H9 (cell line): ENCODE results near the gene PYHIN1. TPM values are rescaled to one million over a fixed set of nuclear protein-coding genes. Genes with fewer than 3 reads are reported as not detected.
A peak's percentile ranks its signal among the peaks of the same experiment; 100 is the strongest.

ENCODE experiments used
- DNase-seq: peaks from one replicate; pipeline ENCODE4 v3.0.0-alpha.2; 2017
- H2AFZ ChIP-seq: one replicate; pipeline ENCODE4 v1.6.1; 2013; ENCODE audit warnings: mild to moderate bottlenecking, low read length, control low read depth, moderate library complexity
- H2AK5ac ChIP-seq: 2 replicates; pipeline ENCODE4 v1.6.1; 2013; ENCODE audit warnings: low read length, control low read depth, mixed read lengths; ENCODE audit not compliant: insufficient read length
- H2BK120ac ChIP-seq: one replicate; pipeline ENCODE4 v1.6.1; 2013; ENCODE audit warnings: low read depth, mild to moderate bottlenecking, low read length, control low read depth, inconsistent platforms; ENCODE audit not compliant: poor library complexity, severe bottlenecking
- H2BK12ac ChIP-seq: 2 replicates; pipeline ENCODE4 v1.6.1; 2013; ENCODE audit warnings: low read length, control low read depth, mixed read lengths, low read depth; ENCODE audit not compliant: insufficient read length
- H2BK15ac ChIP-seq: 2 replicates; pipeline ENCODE4 v1.6.1; 2013; ENCODE audit warnings: low read depth, low read length, control low read depth
- H2BK20ac ChIP-seq: one replicate; pipeline ENCODE4 v1.6.1; 2013; ENCODE audit warnings: low read depth, mild to moderate bottlenecking, low read length, control low read depth, inconsistent platforms; ENCODE audit not compliant: poor library complexity, severe bottlenecking
- H2BK5ac ChIP-seq: 2 replicates; pipeline ENCODE4 v1.6.1; 2013; ENCODE audit warnings: low read length, control low read depth, mixed read lengths; ENCODE audit not compliant: insufficient read length
- H3K14ac ChIP-seq: 2 replicates; pipeline ENCODE4 v1.6.1; 2013; ENCODE audit warnings: low read length, control low read depth; ENCODE audit not compliant: insufficient read depth
- H3K18ac ChIP-seq: 2 replicates; pipeline ENCODE4 v1.6.1; 2013; ENCODE audit warnings: low read depth, mild to moderate bottlenecking, mixed read lengths, low read length, control low read depth; ENCODE audit not compliant: insufficient read length
- H3K23ac ChIP-seq: 2 replicates; pipeline ENCODE4 v1.6.1; 2013; ENCODE audit warnings: low read length, control low read depth, mixed read lengths, low read depth; ENCODE audit not compliant: insufficient read length
- H3K23me2 ChIP-seq: 2 replicates; pipeline ENCODE4 v1.6.1; 2013; ENCODE audit warnings: low read depth, mild to moderate bottlenecking, mixed read lengths, low read length, control low read depth; ENCODE audit not compliant: insufficient read length, poor library complexity, severe bottlenecking
- H3K27ac ChIP-seq: 2 replicates; pipeline ENCODE4 v1.5.1; 2013; ENCODE audit warnings: low read length, control low read depth, mixed read lengths, low read depth; ENCODE audit not compliant: insufficient read length
- H3K27me3 ChIP-seq: 2 replicates; pipeline ENCODE4 v1.6.1; 2013; ENCODE audit warnings: low read length, control low read depth, inconsistent platforms; ENCODE audit not compliant: insufficient read depth
- H3K4ac ChIP-seq: 2 replicates; pipeline ENCODE4 v1.6.1; 2013; ENCODE audit warnings: low read depth, mild to moderate bottlenecking, control low read depth, inconsistent platforms, low read length, moderate library complexity
- H3K4me1 ChIP-seq: 2 replicates; pipeline ENCODE4 v1.6.1; 2013; ENCODE audit warnings: low read length, control low read depth, inconsistent platforms; ENCODE audit not compliant: insufficient read depth
- H3K4me2 ChIP-seq: 2 replicates; pipeline ENCODE4 v1.6.1; 2013; ENCODE audit warnings: low read length, control low read depth, mixed read lengths; ENCODE audit not compliant: insufficient read length, insufficient read depth
- H3K56ac ChIP-seq: 2 replicates; pipeline ENCODE4 v1.6.1; 2013; ENCODE audit warnings: low read depth, mild to moderate bottlenecking, mixed read lengths, low read length, control low read depth; ENCODE audit not compliant: insufficient read length
- H3K79me1 ChIP-seq: 2 replicates; pipeline ENCODE4 v1.6.1; 2013; ENCODE audit warnings: low read depth, mild to moderate bottlenecking, moderate library complexity, low read length, control low read depth, inconsistent platforms; ENCODE audit not compliant: insufficient read depth, poor library complexity, severe bottlenecking
- H3K79me2 ChIP-seq: 2 replicates; pipeline ENCODE4 v1.6.1; 2013; ENCODE audit warnings: low read length, control low read depth, inconsistent platforms; ENCODE audit not compliant: insufficient read depth
- H3K9ac ChIP-seq: 2 replicates; pipeline ENCODE4 v1.6.1; 2013; ENCODE audit warnings: low read length, control low read depth, mixed read lengths; ENCODE audit not compliant: insufficient read length; ENCODE audit errors: extremely low read depth
- H3K9me3 ChIP-seq: one replicate; pipeline ENCODE4 v1.6.1; 2013; ENCODE audit warnings: low read depth, low read length, inconsistent platforms; ENCODE audit not compliant: control insufficient read depth
- H3T11ph ChIP-seq: one replicate; pipeline ENCODE4 v1.6.1; 2013; ENCODE audit warnings: mild to moderate bottlenecking, low read length, control low read depth, inconsistent platforms
- H4K20me1 ChIP-seq: one replicate; pipeline ENCODE4 v1.6.1; 2013; ENCODE audit not compliant: control insufficient read depth, insufficient read length, insufficient read depth
- H4K5ac ChIP-seq: 2 replicates; pipeline ENCODE4 v1.6.1; 2013; ENCODE audit warnings: low read depth, mild to moderate bottlenecking, mixed read lengths, low read length, control low read depth; ENCODE audit not compliant: insufficient read length
- H4K8ac ChIP-seq: replicated peaks from 2 replicates; pipeline ENCODE4 v1.6.1; 2013; ENCODE audit warnings: low read length, control low read depth, mixed read lengths, low read depth; ENCODE audit not compliant: insufficient read length
- H4K91ac ChIP-seq: 2 replicates; pipeline ENCODE4 v1.6.1; 2013; ENCODE audit warnings: low read depth, mild to moderate bottlenecking, moderate library complexity, mixed read lengths, low read length, control low read depth; ENCODE audit not compliant: insufficient read length
- H3K27ac Mint-ChIP-seq, 3 experiments: 2 replicates in 2 of 3; 3 replicates in 1 of 3; pipeline ENCODE4 v1.8.0; 2020 to 2021; ENCODE audit warnings: mixed read lengths in 3 of 3, mild to moderate bottlenecking in 1 of 3, moderate library complexity in 1 of 3
- H3K27me3 Mint-ChIP-seq: 2 replicates; pipeline ENCODE4 v1.8.0; 2021; ENCODE audit warnings: low read depth, mild to moderate bottlenecking, moderate library complexity, mixed read lengths
- H3K36me3 Mint-ChIP-seq, 3 experiments: 2 replicates in 2 of 3; 3 replicates in 1 of 3; pipeline ENCODE4 v1.8.0; 2020 to 2021; ENCODE audit warnings: low read depth in 3 of 3, mixed read lengths in 3 of 3; ENCODE audit not compliant: insufficient read depth in 1 of 3
- H3K4me1 Mint-ChIP-seq, 2 experiments: 2 replicates each; pipeline ENCODE4 v1.8.0; 2020; ENCODE audit warnings: mixed read lengths in 2 of 2
- H3K4me3 Mint-ChIP-seq, 2 experiments: 2 replicates in 1 of 2; 3 replicates in 1 of 2; pipeline ENCODE4 v1.8.0; 2020 to 2021; ENCODE audit warnings: mild to moderate bottlenecking in 2 of 2, mixed read lengths in 2 of 2, moderate library complexity in 1 of 2
- H3K9me3 Mint-ChIP-seq, 2 experiments: 2 replicates in 1 of 2; 3 replicates in 1 of 2; pipeline ENCODE4 v1.8.0; 2020; ENCODE audit warnings: mild to moderate bottlenecking in 2 of 2, mixed read lengths in 2 of 2, moderate library complexity in 1 of 2
- CTCF ChIP-seq: fragments of 200-600 bp; sonication (generic); conservative IDR thresholded peaks from 3 replicates; pipeline ENCODE4 v1.8.0; 2021; ENCODE audit warnings: antibody characterized with exemption, mild to moderate bottlenecking
- WGBS: extraction: QIAGEN DNeasy Blood & Tissue Kit; methylation state at CpG from one replicate; pipeline ENCODE4 v1.1.7; 2013; ENCODE audit warnings: missing lambda C conversion rate, low lambda C conversion rate, mixed read lengths; ENCODE audit not compliant: insufficient read length; ENCODE audit errors: extremely low coverage; 5-methylcytosine and 5-hydroxymethylcytosine counted together
- total RNA-seq: library from RNA; stranded (reverse); gene quantifications from 2 replicates; pipeline ENCODE4 v1.2.1, GENCODE V29; 2021

Gene PYHIN1
- total RNA-seq, 1 experiment from 2014 or later = not detected

- Mint-ChIP-seq H3K9me3 (peaks cover 5 to 12% of the 10 kb centered on the region in 2 experiments), H3K4me3 (no peak overlapping the region), H3K4me1 (peaks cover 9 to 11% of the 10 kb centered on the region in 2 experiments), H3K27ac (peak overlapping the region in 1 of 3 experiments; percentile 12; a peak in 2 of 7 replicates), H3K36me3 (peaks cover 4 to 6% (median 5%) of the 10 kb centered on the region in 3 experiments; a peak in 6 of 7 replicates), H3K27me3 (0 out of 2 replicates have a peak, but pooled peaks cover 2% of the 10 kb centered on the region)
- Histone ChIP-seq H3T11ph (no peak overlapping the region), H4K5ac (peak overlapping the region; percentile 30), H2BK12ac (no peak overlapping the region), H3K9ac (no peak overlapping the region), H2BK20ac (no peak overlapping the region), H3K4me2 (no peak overlapping the region), H3K23me2 (no peaks in the 10 kb centered on the region), H2AK5ac (no peak overlapping the region), H3K4ac (no peak overlapping the region), H2BK15ac (no peak overlapping the region), H2AFZ (peak overlapping the region; percentile 40), H2BK120ac (no peak overlapping the region), H3K56ac (no peak overlapping the region), H2BK5ac (no peak overlapping the region), H3K27me3 (no peaks in the 10 kb centered on the region), H3K23ac (no peak overlapping the region), H4K20me1 (no peaks in the 10 kb centered on the region), H4K8ac (no peak overlapping the region), H3K79me1 (no peaks in the 10 kb centered on the region), H3K18ac (no peak overlapping the region), H3K9me3 (no peaks in the 10 kb centered on the region), H4K91ac (no peak overlapping the region), H3K4me1 (no peaks in the 10 kb centered on the region; the same call in 1 of the 2 replicates), H3K79me2 (no peaks in the 10 kb centered on the region), H3K27ac (no peak overlapping the region), H3K14ac (no peak overlapping the region; the same call in 1 of the 2 replicates)
- no CpG with 5 or more reads among the region's 4 CpGs for WGBS
- DNase-seq = peak; percentile 22
- no peak for TF ChIP-seq CTCF
Measured at GRCh38 chr1:158976219-158976618, 44.9 kb downstream of the PYHIN1 start.
